ENCODE data around the gene TEX2. TPM values are rescaled to one million over a fixed set of nuclear protein-coding genes. Genes with fewer than 3 reads are reported as not detected.
"Not testable (repeated sequence)": the region's sequence is repeated elsewhere in the genome, so short reads cannot be mapped to it uniquely, and the experiment has no call there.

Gene TEX2
- polyA plus RNA-seq, 3 donors from 2014 or later = 4.7 to 8.1 (median 6.3) TPM

DNA sequence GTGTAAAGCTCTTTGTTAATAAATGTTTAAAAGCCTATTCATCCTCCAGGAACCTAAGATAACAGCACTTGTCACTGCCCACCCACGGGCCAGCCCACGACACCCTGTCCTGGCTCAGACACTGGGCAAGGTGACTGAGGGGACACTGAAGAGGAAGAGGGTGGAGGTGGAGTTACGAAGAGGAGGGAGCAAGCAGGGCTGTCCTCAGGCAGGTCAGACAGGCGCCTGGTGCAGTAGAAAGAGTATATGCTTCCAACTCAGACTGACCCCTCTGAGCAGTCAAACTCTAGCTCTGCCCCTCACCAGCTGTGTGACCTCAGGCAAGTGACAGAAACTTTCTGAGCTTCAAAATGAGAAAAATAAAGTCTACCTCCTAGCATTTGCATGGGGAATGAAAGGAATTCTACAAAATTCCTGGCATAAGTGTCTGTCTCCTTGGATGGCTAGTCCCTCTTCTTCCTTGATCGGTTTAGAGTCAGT is 22.8 kb downstream of the TEX2 start:
- Mint-ChIP-seq H3K36me3 (no peaks in the 10 kb centered on the region), H3K9me3 (no peaks in the 10 kb centered on the region), H3K4me1 (peaks cover 12 to 23% of the 10 kb centered on the region in 2 donors), H3K27me3 (ENCODE audit: low read depth in 3 of 3) (peaks cover 0 to 2% (median 0%) of the 10 kb centered on the region in 3 donors), H3K27ac (peak overlapping the region in 2 of 6 donors; percentile 26 to 33), H3K4me3 (no peak overlapping the region)
- DNase-seq = no peak

DNA sequence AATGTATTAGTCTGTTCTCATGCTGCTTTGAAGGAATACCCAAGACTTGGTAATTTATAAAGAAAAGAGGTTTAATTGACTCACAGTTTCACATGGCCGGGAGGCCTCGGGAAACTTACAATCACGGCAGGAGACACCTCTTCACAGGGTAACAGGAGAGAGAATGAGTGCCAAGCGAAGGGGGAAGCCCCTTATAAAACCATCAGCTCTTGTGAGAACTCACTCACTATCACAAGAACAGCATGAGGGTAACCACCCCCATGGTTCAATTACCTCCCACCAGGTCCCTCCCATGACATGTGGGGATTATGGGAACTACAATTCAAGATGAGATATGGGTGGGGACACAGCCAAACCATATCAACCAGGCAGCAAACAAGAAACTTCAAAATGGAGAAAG is 24.6 kb downstream of the TEX2 start:
- H3K9me3 Mint-ChIP-seq; H3K4me3 Mint-ChIP-seq; DNase-seq; H3K27me3 Mint-ChIP-seq (ENCODE audit: low read depth in 3 of 3); H3K36me3 Mint-ChIP-seq: not testable (repeated sequence)
- Mint-ChIP-seq H3K4me1 (peaks cover 12 to 23% of the 10 kb centered on the region in 2 donors), H3K27ac (peak overlapping the region in 1 of 6 donors; percentile 65)

DNA sequence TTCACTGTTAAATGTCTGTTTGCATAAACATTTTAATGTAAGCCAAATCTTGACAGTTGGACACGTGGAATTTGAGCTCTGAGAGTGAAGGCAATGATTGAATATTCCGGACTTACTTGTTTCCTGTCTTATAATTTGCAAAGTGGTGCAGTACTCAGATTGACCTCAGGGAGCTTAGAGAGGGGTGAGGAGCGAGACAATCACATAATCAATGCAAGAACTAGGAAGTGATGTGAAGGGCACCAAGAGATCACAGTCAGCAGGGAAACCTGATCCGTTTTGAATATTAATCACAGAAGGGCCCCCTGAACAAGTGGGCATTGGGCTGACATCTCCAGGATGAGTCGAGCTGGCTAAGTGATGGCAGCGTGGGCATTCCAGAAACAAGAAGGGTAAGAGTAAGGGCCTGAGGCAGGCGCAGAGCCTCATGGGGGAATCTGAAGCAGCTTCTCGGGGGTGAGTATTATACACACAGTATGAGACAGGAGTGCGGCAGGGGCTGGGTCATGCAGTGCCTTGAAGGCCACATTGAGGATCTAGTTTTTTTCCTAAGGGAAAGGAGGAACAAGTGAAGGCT is 26.1 kb downstream of the TEX2 start:
- H3K27ac Mint-ChIP-seq = no peak overlapping the region
- no peak for DNase-seq
- peaks cover 0 to 3% (median 3%) of the 10 kb centered on the region in 3 donors for H3K36me3 Mint-ChIP-seq
- peaks cover 12 to 23% of the 10 kb centered on the region in 2 donors for H3K4me1 Mint-ChIP-seq
- no peaks in the 10 kb centered on the region for H3K9me3 Mint-ChIP-seq
- H3K27me3 Mint-ChIP-seq (ENCODE audit: low read depth in 3 of 3) = peaks cover 0 to 4% (median 0%) of the 10 kb centered on the region in 3 donors
- no peak overlapping the region for H3K4me3 Mint-ChIP-seq

DNA sequence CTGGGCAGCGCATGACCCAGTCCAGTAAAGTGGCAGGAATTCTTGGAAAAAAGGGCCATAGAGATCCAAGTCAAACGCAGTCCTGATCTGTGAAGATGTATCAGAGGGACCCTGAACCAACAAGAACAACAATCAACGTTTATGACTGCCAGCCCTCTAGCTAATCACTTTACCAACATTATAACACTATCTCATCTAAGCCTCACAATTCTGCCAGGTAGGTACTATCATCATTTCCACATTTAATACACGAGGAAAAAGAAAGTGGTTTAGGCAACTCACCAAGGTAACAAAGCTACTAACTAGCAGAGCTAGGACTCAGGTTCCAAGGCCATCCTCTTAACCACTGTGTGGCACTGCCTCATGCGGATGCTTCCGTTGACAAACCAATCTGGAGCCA is 28.1 kb downstream of the TEX2 start:
- peaks cover 0 to 3% (median 3%) of the 10 kb centered on the region in 3 donors for H3K36me3 Mint-ChIP-seq
- H3K4me1 Mint-ChIP-seq = peaks cover 6 to 13% of the 10 kb centered on the region in 2 donors
- peaks cover 0 to 4% (median 0%) of the 10 kb centered on the region in 3 donors for H3K27me3 Mint-ChIP-seq (ENCODE audit: low read depth in 3 of 3)
- no peak overlapping the region for H3K27ac Mint-ChIP-seq
- DNase-seq = no peak
- H3K4me3 Mint-ChIP-seq = no peak overlapping the region
- no peaks in the 10 kb centered on the region for H3K9me3 Mint-ChIP-seq

DNA sequence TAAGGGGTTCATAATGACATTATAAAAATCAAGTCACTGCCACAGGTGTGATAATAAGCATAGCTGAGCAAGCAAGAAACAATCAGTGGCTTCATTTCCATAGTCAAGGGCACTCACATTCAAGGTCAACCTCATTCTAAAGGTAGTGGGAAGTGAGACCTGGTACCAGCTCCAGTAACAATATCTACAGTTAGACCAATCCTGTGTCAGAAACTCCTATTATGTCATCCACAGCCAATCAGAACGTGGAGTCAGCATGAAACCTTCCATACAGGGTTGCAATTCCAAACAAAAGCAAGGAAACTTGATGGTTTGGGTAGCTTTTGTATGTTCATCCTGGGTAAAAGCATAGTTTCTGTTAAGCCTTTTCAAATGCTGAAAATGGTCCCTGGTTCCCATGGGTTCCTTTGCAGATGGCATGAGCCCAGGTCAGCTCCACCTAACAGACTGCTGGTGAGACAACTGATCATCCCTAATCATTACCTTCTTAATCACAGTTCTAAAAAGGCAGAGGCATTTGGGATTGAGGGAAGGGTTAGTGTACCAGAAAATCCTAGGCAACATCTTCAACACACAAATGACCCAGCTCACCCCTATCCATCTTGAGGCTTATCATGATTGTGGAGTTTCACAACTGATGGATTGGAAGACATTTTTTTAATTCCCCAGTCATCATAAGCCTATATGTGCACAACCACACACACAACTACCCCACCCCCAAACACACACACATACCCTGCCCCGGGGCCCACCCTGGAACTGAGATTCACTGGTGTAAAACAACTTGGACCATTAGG is 30.4 kb downstream of the TEX2 start:
- Mint-ChIP-seq H3K4me1 (no peaks in the 10 kb centered on the region), H3K9me3 (no peaks in the 10 kb centered on the region), H3K36me3 (peaks cover 0 to 3% (median 3%) of the 10 kb centered on the region in 3 donors), H3K4me3 (no peak overlapping the region), H3K27me3 (ENCODE audit: low read depth in 3 of 3) (peaks cover 0 to 4% (median 0%) of the 10 kb centered on the region in 3 donors), H3K27ac (peak overlapping the region in 1 of 6 donors; percentile 18)
- no peak for DNase-seq

DNA sequence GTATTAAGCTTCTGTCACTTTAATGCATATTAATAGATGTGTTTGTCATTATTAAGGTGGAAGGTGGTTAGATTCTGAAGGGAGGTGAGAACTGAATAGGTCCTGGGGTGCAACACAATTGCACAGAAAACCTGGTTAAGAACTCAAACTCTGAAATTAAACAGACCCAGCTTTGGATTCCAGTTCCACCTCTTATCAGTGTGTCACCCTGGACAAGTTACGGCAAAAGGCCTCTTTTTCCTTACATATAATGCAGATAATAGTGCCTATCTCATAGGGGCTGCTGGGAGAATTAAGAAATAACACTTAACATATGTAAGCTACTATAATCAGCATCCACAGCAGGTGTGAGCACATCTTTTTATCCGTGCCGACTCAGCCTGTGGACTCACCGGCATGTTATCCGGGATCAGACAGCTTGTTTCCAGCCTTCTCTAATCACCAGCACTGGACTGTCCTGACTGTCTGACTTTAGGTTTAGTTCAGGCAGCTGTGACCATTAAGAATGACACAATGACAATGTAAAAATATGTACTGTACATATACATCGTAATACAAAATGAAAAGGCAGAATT is 31.4 kb downstream of the TEX2 start:
- Mint-ChIP-seq H3K4me1 (no peaks in the 10 kb centered on the region), H3K4me3 (no peak overlapping the region), H3K9me3 (no peaks in the 10 kb centered on the region), H3K27ac (no peak overlapping the region), H3K27me3 (ENCODE audit: low read depth in 3 of 3) (peaks cover 0 to 1% (median 0%) of the 10 kb centered on the region in 3 donors), H3K36me3 (peaks cover 0 to 3% (median 3%) of the 10 kb centered on the region in 3 donors)
- no peak for DNase-seq

DNA sequence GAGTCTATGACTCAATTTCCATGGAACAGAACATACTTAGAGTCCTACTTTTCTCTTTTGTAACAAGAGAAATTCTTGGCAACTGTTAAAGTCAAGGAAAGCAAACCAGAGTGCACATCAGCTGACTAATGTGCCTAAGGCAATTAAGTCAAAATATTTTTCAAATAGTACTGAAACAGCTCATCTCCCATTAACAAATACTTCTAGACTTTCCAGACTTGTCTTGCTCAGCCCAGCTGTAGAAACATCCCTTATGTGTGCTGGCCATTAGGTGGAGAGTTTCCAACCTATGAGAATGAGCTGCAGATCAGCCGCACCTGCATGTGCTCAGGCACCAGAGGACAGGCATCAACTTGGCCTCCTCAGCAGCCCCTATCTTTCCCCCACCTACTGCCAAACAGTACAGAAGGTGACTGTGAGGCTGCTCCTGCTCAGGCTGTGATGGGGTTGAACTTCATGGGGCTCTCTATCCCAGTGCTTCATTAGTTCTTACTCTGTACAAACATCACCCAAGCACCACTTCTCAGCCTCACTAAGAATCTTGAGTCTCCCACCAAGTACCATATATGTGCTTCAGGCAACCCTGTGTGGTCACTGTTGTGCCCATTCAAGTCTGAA is 32.2 kb downstream of the TEX2 start:
- no peak overlapping the region for H3K27ac Mint-ChIP-seq
- H3K27me3 Mint-ChIP-seq (ENCODE audit: low read depth in 3 of 3) = peaks cover 0 to 1% (median 0%) of the 10 kb centered on the region in 3 donors
- H3K4me3 Mint-ChIP-seq = no peak overlapping the region
- H3K9me3 Mint-ChIP-seq = no peaks in the 10 kb centered on the region
- no peak for DNase-seq
- H3K36me3 Mint-ChIP-seq = peaks cover 0 to 3% (median 3%) of the 10 kb centered on the region in 3 donors
- no peaks in the 10 kb centered on the region for H3K4me1 Mint-ChIP-seq

DNA sequence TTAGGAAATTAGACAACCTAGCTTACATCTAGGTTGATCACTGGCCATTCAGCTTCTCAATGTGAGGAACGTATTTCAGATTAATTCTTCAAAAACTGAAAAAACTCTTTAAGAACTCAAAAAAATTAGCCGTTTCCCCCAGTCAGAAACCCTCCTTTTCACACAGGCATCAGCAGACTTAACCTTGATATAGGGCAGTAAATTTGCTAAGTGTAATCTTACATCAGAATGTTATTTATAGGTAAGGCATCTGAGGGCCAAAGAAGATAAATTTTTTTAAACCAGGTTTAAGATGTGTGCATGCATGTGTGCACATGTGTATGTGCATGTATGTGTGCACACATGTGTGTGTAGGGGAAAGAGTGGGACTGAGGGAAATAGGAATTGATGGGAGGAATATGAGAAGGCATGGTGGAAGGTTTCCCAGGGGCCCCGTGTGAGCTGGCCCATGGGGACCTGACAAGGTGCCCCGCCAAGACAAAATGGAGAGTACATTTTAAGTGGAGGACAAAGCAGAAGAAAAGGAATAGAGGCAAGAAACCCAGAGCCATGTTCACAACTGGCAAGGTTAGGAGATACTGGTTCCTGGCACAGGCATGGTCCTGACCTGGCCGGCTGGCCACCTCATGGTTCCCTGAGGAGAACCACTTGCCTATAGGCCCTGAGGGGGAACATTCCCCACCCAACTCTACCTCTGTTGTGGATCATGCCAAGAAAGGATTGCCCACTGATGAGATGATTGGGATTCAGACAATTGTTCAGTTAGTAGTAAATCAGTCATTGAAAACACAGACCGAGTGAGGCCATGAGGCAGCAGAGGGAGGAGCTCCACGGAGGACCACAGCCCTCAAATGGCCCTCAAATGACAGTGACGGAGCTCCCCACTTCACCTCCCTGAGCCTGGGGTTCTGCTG is 33.0 kb downstream of the TEX2 start:
- H3K9me3 Mint-ChIP-seq = no peaks in the 10 kb centered on the region
- H3K27ac Mint-ChIP-seq = no peak overlapping the region
- DNase-seq = no peak
- H3K27me3 Mint-ChIP-seq (ENCODE audit: low read depth in 3 of 3) = peaks cover 0 to 1% (median 0%) of the 10 kb centered on the region in 3 donors
- no peaks in the 10 kb centered on the region for H3K4me1 Mint-ChIP-seq
- H3K36me3 Mint-ChIP-seq = peaks cover 0 to 3% (median 3%) of the 10 kb centered on the region in 3 donors
- no peak overlapping the region for H3K4me3 Mint-ChIP-seq

DNA sequence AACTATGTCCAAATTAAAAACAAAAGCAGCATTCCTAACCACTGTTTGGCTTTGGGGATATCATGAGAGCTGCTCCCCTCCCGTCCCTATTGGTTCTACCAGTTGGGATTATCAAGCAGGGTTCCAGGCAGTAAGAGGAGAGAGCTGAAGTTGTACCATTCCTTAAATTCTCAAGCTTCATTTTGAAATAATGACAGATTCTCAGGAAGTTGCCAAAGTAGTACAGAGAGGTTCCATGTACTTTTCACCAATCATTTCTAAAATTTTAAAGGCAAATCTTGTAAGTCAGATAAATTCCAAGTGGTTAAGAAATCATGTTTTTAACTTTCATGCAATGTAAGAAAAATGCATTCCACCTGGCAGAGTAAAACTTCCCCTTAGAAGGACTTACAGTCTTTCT is 36.9 kb downstream of the TEX2 start:
- H3K27ac Mint-ChIP-seq = no peak overlapping the region
- no peak overlapping the region for H3K4me3 Mint-ChIP-seq
- no peak for DNase-seq
- no peaks in the 10 kb centered on the region for H3K36me3 Mint-ChIP-seq
- H3K9me3 Mint-ChIP-seq = no peaks in the 10 kb centered on the region
- peaks cover 0 to 7% of the 10 kb centered on the region in 2 donors for H3K4me1 Mint-ChIP-seq
- H3K27me3 Mint-ChIP-seq (ENCODE audit: low read depth in 3 of 3) = peaks cover 0 to 1% (median 0%) of the 10 kb centered on the region in 3 donors

DNA sequence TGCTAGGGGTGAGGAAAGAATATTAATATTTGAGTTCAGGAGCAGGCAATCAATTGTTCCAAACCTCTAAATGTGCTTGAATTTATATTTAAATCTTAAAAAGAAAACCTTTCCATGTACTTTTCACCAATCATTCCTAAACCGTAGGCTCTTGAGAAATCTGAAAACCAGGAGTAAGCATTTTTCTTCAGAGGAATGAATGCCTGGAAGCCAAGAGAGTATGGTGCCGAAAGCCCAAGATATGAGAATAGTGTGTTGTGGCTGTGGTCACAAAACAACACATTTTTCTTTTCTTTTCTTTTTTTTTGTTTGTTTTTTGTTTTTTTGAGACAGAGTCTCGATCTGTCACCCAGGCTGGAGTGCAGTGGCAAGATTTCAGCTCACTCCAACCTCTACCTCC is 37.6 kb downstream of the TEX2 start:
- H3K4me3 Mint-ChIP-seq = no peak overlapping the region
- H3K27ac Mint-ChIP-seq = no peak overlapping the region
- peaks cover 0 to 7% of the 10 kb centered on the region in 2 donors for H3K4me1 Mint-ChIP-seq
- peaks cover 0 to 3% (median 0%) of the 10 kb centered on the region in 3 donors for H3K36me3 Mint-ChIP-seq
- H3K9me3 Mint-ChIP-seq = no peaks in the 10 kb centered on the region
- peaks cover 0 to 1% (median 0%) of the 10 kb centered on the region in 3 donors for H3K27me3 Mint-ChIP-seq (ENCODE audit: low read depth in 3 of 3)
- DNase-seq = no peak

DNA sequence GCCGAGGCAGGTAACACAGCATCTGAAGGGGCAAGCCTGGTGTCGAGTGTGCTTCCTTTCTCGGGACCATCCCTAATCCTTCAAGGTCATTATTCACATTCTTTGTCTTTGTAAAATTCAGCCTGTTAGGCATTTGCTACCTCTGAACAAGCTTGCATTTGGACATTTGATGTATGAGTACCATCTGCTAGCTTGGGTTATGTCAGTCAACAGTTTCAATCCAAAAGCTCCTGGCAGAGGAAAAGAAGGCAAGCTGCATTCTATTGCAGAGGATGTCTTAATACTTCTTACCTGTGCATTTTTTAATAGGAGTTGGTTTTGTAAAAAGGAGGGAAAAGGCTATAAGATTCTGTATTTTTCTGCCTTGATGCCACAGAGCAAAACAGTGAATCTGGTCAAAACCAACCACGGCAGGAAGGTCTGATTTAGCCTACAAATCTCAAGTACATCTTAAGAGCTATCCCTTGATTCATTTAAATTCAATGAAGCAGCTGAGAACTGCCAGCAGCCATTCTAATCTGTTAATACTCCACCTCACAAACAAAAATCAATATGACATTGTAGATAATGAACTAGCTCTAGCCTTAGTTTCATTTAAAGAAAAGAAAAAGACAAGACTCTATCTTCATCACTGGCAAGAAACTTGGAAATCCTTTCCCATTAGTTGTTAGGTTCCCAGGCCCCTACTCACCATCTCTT is 39.0 kb downstream of the TEX2 start:
- Mint-ChIP-seq H3K4me1 (peaks cover 0 to 8% of the 10 kb centered on the region in 2 donors), H3K27ac (no peak overlapping the region), H3K36me3 (peaks cover 0 to 3% (median 0%) of the 10 kb centered on the region in 3 donors), H3K9me3 (no peaks in the 10 kb centered on the region), H3K27me3 (ENCODE audit: low read depth in 3 of 3) (peaks cover 0 to 1% (median 0%) of the 10 kb centered on the region in 3 donors), H3K4me3 (no peak overlapping the region)
- DNase-seq = no peak

DNA sequence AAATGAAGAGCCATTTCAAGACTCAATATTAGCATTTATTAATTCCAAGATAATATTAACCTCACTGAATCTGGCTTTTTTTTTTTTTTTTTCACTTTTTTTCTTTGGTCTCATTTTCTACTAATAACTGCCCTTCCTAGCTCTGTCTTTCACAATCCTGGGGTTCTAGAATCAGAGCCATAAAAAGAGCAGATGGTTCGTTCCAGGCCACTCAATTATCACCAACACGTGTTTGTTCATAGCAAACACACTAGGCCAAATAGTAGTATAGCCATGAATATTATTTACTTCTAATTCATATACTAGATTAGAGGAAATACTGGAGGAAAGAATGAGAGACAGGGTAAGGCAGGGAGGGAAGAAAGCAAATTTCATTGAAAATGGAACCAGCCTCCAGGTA is 39.8 kb downstream of the TEX2 start:
- Mint-ChIP-seq H3K4me3 (no peak overlapping the region), H3K27me3 (ENCODE audit: low read depth in 3 of 3) (peaks cover 0 to 1% (median 0%) of the 10 kb centered on the region in 3 donors)
- DNase-seq = no peak

More for the DNA sequence above, 39.8 kb downstream of the TEX2 start:
- Mint-ChIP-seq H3K27ac (no peak overlapping the region), H3K36me3 (peaks cover 0 to 3% (median 0%) of the 10 kb centered on the region in 3 donors), H3K4me1 (peaks cover 0 to 13% of the 10 kb centered on the region in 2 donors), H3K9me3 (no peaks in the 10 kb centered on the region)
